GM06990 (cell line): Measurements from ENCODE around the gene SLC14A1.

Source experiments
- DNase-seq: peaks from one replicate; pipeline ENCODE4 v3.0.0-alpha.2; 2011; ENCODE audit not compliant: insufficient read length; ENCODE audit errors: extremely low read depth
- H3K27me3 ChIP-seq: replicated peaks from 2 replicates; pipeline ENCODE4 v1.6.0; 2011; ENCODE audit warnings: low read length; ENCODE audit not compliant: control insufficient read depth, insufficient read depth
- H3K36me3 ChIP-seq: 2 replicates; pipeline ENCODE4 v1.5.1; 2011; ENCODE audit warnings: low read length; ENCODE audit not compliant: control insufficient read depth, insufficient read depth
- H3K4me3 ChIP-seq: replicated peaks from 2 replicates; pipeline ENCODE4 v1.5.1; 2011; ENCODE audit warnings: low read depth, mild to moderate bottlenecking, control low read depth, low read length
- TF ChIP-seq, protein P1 (sequence below): IDR thresholded peaks from 2 replicates; pipeline ENCODE4 v1.5.1; 2011; ENCODE audit warnings: low read length, control low read depth, mild to moderate bottlenecking, inconsistent platforms; ENCODE audit not compliant: insufficient read depth, poor library complexity, severe bottlenecking

The SLC14A1 gene

DNA sequence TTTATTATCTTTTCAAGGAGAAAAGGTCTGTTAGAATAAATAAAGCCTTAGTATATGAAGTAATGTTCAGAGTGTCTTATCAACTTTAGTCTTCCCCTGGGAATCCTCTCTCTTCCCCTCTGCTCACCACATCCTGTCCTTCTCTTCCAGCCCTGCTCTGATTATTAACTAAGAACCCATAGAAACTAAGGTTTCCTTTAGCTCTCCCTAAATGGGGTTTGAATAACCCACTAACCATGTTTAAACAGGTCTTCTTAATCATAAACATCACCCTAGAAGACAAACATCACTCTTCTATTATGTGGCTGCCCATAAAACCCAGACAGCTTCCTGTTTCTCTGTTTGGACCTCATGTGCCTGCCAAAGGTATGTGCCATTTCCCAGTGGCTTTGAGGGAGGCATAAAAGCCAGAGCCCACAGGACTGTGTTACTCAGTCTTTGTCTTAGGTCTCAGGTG is 50.1 kb downstream of the SLC14A1 start:
- Histone ChIP-seq H3K36me3 (no peaks in the 10 kb centered on the region), H3K4me3 (no peak overlapping the region), H3K27me3 (no peaks in the 10 kb centered on the region; the same call in 1 of the 2 replicates)
- TF ChIP-seq, protein P1, sequence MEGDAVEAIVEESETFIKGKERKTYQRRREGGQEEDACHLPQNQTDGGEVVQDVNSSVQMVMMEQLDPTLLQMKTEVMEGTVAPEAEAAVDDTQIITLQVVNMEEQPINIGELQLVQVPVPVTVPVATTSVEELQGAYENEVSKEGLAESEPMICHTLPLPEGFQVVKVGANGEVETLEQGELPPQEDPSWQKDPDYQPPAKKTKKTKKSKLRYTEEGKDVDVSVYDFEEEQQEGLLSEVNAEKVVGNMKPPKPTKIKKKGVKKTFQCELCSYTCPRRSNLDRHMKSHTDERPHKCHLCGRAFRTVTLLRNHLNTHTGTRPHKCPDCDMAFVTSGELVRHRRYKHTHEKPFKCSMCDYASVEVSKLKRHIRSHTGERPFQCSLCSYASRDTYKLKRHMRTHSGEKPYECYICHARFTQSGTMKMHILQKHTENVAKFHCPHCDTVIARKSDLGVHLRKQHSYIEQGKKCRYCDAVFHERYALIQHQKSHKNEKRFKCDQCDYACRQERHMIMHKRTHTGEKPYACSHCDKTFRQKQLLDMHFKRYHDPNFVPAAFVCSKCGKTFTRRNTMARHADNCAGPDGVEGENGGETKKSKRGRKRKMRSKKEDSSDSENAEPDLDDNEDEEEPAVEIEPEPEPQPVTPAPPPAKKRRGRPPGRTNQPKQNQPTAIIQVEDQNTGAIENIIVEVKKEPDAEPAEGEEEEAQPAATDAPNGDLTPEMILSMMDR: no peak
- DNase-seq: no peak

DNA sequence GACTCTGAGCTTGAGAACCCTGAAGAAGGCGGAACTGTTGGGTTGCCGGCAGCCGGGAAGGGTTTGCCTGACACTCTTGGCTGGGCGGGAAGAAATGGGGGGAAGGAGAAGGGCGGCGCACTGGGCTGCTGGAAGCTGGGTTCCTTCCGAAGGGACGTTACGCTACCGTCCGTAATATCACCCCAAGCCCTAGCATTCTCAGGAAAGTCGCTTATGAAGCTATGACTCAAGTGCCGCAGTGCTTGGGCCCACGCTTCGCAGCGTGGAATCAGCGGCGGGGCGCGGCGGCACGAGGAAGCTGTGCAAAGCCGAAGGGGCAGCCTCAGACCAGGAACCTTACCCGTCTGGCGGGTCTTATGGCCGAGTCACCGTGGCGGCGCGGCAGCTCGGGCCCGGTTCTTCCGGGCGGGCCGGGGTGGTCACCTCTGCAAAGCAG is 51.3 kb downstream of the SLC14A1 start:
- peak; percentile 74 for DNase-seq
- no peaks in the 10 kb centered on the region for H3K36me3 ChIP-seq
- TF ChIP-seq, protein P1: no peak
- peak overlapping the region; percentile 69 for H3K4me3 ChIP-seq
- H3K27me3 ChIP-seq: no peaks in the 10 kb centered on the region; the same call in 1 of the 2 replicates

DNA sequence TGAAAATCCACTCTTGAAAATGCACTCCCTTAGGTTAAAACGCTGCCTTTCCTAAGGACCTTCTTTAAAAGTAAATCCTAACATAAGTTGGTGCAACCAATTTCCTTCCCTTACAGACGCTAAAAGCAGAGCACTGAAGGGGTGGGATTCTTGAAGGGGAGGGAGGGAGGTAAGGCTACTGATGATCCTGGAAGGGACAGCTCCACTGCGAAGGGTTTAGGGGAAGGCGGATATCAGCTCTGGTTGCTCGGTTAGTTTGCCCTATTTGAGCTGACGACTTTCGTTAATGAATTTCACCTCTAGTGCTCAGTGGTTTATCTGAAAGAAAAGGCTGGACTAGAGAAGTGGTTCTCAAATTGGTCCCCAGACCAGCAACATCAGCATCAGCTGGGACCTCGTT is 51.8 kb downstream of the SLC14A1 start:
- TF ChIP-seq, protein P1: no peak

DNA sequence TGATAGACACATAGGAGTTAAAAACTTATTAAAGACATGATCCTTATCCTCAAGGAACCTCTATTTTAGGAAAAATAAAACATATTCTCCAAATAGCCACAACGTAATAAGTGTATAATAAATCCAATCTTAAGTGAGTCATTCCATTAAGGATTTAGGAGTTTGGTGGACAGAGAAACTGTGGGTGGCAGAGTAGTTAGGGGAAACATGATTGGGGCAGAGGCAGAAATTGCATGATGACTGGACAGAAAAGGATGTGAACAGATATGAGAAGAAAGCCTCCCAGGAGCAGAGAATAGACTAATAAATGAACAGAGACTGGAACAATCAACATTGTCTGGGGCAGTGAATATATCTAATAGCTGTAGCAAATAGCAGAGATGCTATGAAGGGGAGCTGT is 53.4 kb downstream of the SLC14A1 start:
- Histone ChIP-seq H3K4me3 (no peak overlapping the region), H3K36me3 (no peaks in the 10 kb centered on the region), H3K27me3 (no peaks in the 10 kb centered on the region; the same call in 1 of the 2 replicates)
- DNase-seq: no peak
- TF ChIP-seq, protein P1: no peak

More for the DNA sequence above, 51.8 kb downstream of the SLC14A1 start:
- Histone ChIP-seq H3K27me3 (no peaks in the 10 kb centered on the region; the same call in 1 of the 2 replicates), H3K36me3 (no peaks in the 10 kb centered on the region), H3K4me3 (peak overlapping the region; percentile 69)
- DNase-seq: no peak

DNA sequence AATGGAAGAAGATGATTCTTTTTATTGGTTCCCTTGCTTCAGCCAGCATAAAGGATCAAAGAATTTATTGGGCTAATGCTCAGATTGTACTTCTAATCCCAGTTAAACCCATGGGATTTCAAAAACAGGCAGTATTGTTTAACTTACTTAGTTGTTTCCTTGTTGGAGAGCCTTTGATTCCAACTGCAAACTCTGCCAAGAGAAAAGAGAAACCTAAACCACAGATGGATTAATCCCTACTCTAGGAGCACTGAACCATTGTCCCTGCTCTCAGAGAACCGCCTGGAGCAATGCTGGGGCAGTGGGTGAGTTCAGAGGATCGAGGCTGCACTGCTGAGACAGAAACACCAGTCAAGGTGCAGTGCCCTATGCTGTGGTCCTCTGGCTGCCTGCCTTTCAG is 56.6 kb downstream of the SLC14A1 start:
- no peaks in the 10 kb centered on the region for H3K27me3 ChIP-seq
- H3K36me3 ChIP-seq: no peaks in the 10 kb centered on the region
- TF ChIP-seq, protein P1: no peak
- no peak for DNase-seq
- no peak overlapping the region for H3K4me3 ChIP-seq

DNA sequence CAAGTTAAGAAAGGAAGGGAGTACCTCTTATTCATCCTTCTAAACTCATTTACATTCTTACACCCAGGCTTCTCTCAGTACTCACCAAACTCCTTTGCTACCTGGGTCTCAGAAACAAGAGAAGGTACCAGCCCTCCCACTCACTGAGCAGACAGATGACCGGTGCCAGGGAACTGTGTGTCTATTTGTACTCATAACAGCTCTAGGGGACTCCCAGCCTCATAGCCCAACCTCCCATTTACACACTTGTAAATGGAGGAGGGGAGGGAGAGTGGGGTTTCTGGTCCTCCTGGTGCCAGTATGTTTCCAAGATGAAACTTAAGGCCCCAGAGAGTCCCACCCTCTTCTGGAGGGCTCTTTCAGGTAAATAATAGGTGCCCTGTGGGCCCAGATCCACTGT is 58.7 kb downstream of the SLC14A1 start:
- TF ChIP-seq, protein P1: no peak
- no peaks in the 10 kb centered on the region for H3K27me3 ChIP-seq
- no peak overlapping the region for H3K4me3 ChIP-seq
- no peaks in the 10 kb centered on the region for H3K36me3 ChIP-seq
- DNase-seq: no peak
